IMR-90 (cell line): ENCODE measurements around the gene RUNDC1. TPM values are rescaled to one million over a fixed set of nuclear protein-coding genes. Genes with fewer than 3 reads are reported as not detected.

Experiments used
- ATAC-seq: fragments of 200-7000 bp; cut with Tn5 transposase; 2 replicates; pipeline ENCODE4 v1.9.1; 2020; ENCODE audit warnings: low read depth, mild to moderate bottlenecking, moderate library complexity
- BruUV-seq: library from RNA; stranded (reverse); fragments of 400-500 nt; replicated peaks from 2 replicates; lab custom pipeline; 2021; lab: Mats Ljungman, UMichigan
- CTCF ChIA-PET: fragments of 300-600 bp; formaldehyde crosslinking; extraction: SDS; loops from one replicate; lab custom pipeline; 2021; ENCODE audit warnings: antibody characterized with exemption; lab: Yijun Ruan, JAX
- POLR2A ChIA-PET: fragments of 300-600 bp; sonication (Branson Sonifier 250); formaldehyde crosslinking; loops from one replicate; lab custom pipeline; 2022; ENCODE audit warnings: antibody characterized with exemption; ENCODE audit not compliant: unreplicated experiment; lab: Charles Lee
- DNase-seq: peaks from one replicate; pipeline ENCODE4 v3.0.0; 2013
- H2AFZ ChIP-seq: replicated peaks from 2 replicates; pipeline ENCODE3; 2013; ENCODE audit warnings: low read length, mild to moderate bottlenecking; ENCODE audit not compliant: poor library complexity
- H2AK5ac ChIP-seq: 2 replicates; pipeline ENCODE4 v1.6.1; 2013; ENCODE audit warnings: low read depth, low read length, inconsistent platforms
- H2AK9ac ChIP-seq: replicated peaks from 2 replicates; pipeline ENCODE3; 2013; ENCODE audit warnings: mild to moderate bottlenecking, low read depth, low read length, moderate library complexity; ENCODE audit not compliant: poor library complexity
- H2BK120ac ChIP-seq: 2 replicates; pipeline ENCODE4 v1.6.1; 2013; ENCODE audit warnings: low read depth, low read length, inconsistent platforms
- H2BK15ac ChIP-seq: 3 replicates; pipeline ENCODE4 v1.6.1; 2013; ENCODE audit warnings: low read depth, low read length, inconsistent platforms
- H2BK20ac ChIP-seq: 2 replicates; pipeline ENCODE4 v1.6.1; 2013; ENCODE audit warnings: low read depth, mild to moderate bottlenecking, inconsistent platforms, low read length, moderate library complexity
- H2BK5ac ChIP-seq: 2 replicates; pipeline ENCODE4 v1.6.1; 2013; ENCODE audit warnings: mild to moderate bottlenecking, low read depth, low read length, inconsistent platforms; ENCODE audit not compliant: poor library complexity, severe bottlenecking
- H3K14ac ChIP-seq: replicated peaks from 2 replicates; pipeline ENCODE4 v1.6.1; 2013; ENCODE audit warnings: low read depth, low read length, inconsistent platforms
- H3K18ac ChIP-seq: 2 replicates; pipeline ENCODE4 v1.6.1; 2013; ENCODE audit warnings: low read depth, low read length, control low read depth
- H3K23ac ChIP-seq: 2 replicates; pipeline ENCODE4 v1.6.1; 2013; ENCODE audit warnings: low read depth, low read length, inconsistent platforms
- H3K27ac ChIP-seq: 2 replicates; pipeline ENCODE4 v1.5.1; 2013; ENCODE audit warnings: mild to moderate bottlenecking, control low read depth, low read length; ENCODE audit not compliant: insufficient read depth
- H3K27me3 ChIP-seq: 2 replicates; pipeline ENCODE4 v1.6.1; 2013; ENCODE audit warnings: low read length; ENCODE audit not compliant: control insufficient read depth, insufficient read depth
- H3K36me3 ChIP-seq: 2 replicates; pipeline ENCODE4 v1.6.1; 2013; ENCODE audit warnings: low read length, mixed read lengths; ENCODE audit not compliant: control insufficient read depth, insufficient read depth
- H3K4ac ChIP-seq: 2 replicates; pipeline ENCODE4 v1.6.1; 2013; ENCODE audit warnings: low read depth, low read length, inconsistent platforms
- H3K4me1 ChIP-seq: 2 replicates; pipeline ENCODE4 v1.6.1; 2013; ENCODE audit warnings: low read length, mixed read lengths; ENCODE audit not compliant: control insufficient read depth, insufficient read depth
- H3K4me2 ChIP-seq: 2 replicates; pipeline ENCODE4 v1.6.1; 2013; ENCODE audit warnings: low read depth, mild to moderate bottlenecking, control low read depth, low read length, moderate library complexity
- H3K4me3 ChIP-seq: 2 replicates; pipeline ENCODE4 v1.5.1; 2013; ENCODE audit warnings: low read depth, mild to moderate bottlenecking, control low read depth, low read length, moderate library complexity; ENCODE audit not compliant: insufficient read depth
- H3K56ac ChIP-seq: 2 replicates; pipeline ENCODE4 v1.6.1; 2013; ENCODE audit warnings: low read length, inconsistent platforms; ENCODE audit not compliant: insufficient read depth; ENCODE audit errors: extremely low read depth
- H3K79me1 ChIP-seq, 2 experiments: 2 replicates each; pipeline ENCODE4 v1.6.1; 2013; ENCODE audit warnings: low read length in 2 of 2, inconsistent platforms in 1 of 2, low read depth in 1 of 2
- H3K9ac ChIP-seq: 2 replicates; pipeline ENCODE4 v1.6.1; 2013; ENCODE audit warnings: low read depth, low read length, control low read depth
- H3K9me1 ChIP-seq: 2 replicates; pipeline ENCODE4 v1.6.1; 2013; ENCODE audit warnings: low read length, inconsistent platforms; ENCODE audit not compliant: insufficient read depth
- H3K9me3 ChIP-seq: 2 replicates; pipeline ENCODE4 v1.6.1; 2013; ENCODE audit warnings: low read length; ENCODE audit not compliant: control insufficient read depth, insufficient read depth
- H4K20me1 ChIP-seq: 2 replicates; pipeline ENCODE4 v1.6.1; 2013; ENCODE audit warnings: low read length, inconsistent platforms; ENCODE audit not compliant: insufficient read depth
- H4K5ac ChIP-seq: 2 replicates; pipeline ENCODE4 v1.6.1; 2013; ENCODE audit warnings: mild to moderate bottlenecking, low read depth, low read length, control low read depth
- H4K8ac ChIP-seq, 2 experiments: 2 replicates each; pipeline ENCODE4 v1.6.1; 2013; ENCODE audit warnings: low read depth in 2 of 2, low read length in 2 of 2, control low read depth in 1 of 2, inconsistent platforms in 1 of 2
- H4K91ac ChIP-seq: 2 replicates; pipeline ENCODE4 v1.6.1; 2013; ENCODE audit warnings: low read depth, low read length, inconsistent platforms; ENCODE audit not compliant: insufficient read depth
- BHLHE40 ChIP-seq: fragments of 150-350 bp; IDR thresholded peaks from 2 replicates; pipeline ENCODE4 v1.6.1; 2016; ENCODE audit warnings: mild to moderate bottlenecking, low read depth, low read length
- CEBPB ChIP-seq: IDR thresholded peaks from 2 replicates; pipeline ENCODE4 v1.6.1; 2012; ENCODE audit warnings: low read depth, low read length, improper control_type of control experiment
- ELK1 ChIP-seq: fragments of 150-350 bp; IDR thresholded peaks from 2 replicates; pipeline ENCODE4 v1.6.1; 2016; ENCODE audit warnings: low read depth, mild to moderate bottlenecking, low read length, moderate library complexity, borderline replicate concordance
- MAFK ChIP-seq: IDR thresholded peaks from 2 replicates; pipeline ENCODE4 v1.6.1; 2012; ENCODE audit warnings: low read depth, low read length, improper control_type of control experiment
- MXI1 ChIP-seq: IDR thresholded peaks from 2 replicates; pipeline ENCODE4 v1.6.1; 2012; ENCODE audit warnings: low read depth, mild to moderate bottlenecking, low read length, moderate library complexity, borderline replicate concordance
- POLR2A ChIP-seq: IDR thresholded peaks from 2 replicates; pipeline ENCODE4 v1.6.1; 2012; ENCODE audit warnings: mild to moderate bottlenecking, low read depth, low read length
- WGBS, 2 experiments: methylation state at CpG; one replicate each; pipeline versions ENCODE4 v1.1.5 to v1.1.7; 2013; ENCODE audit warnings: missing lambda C conversion rate in 2 of 2; ENCODE audit not compliant: insufficient read length in 1 of 2; ENCODE audit errors: extremely low coverage in 2 of 2; 5-methylcytosine and 5-hydroxymethylcytosine counted together
- dilution Hi-C: fragments of 300-500 bp; cut with HindIII; formaldehyde crosslinking; loops from one replicate; pipeline ENCODE4 v1.14.3; 2018; ENCODE audit warnings: low sequenced_read_pairs; ENCODE audit not compliant: unreplicated experiment
- in situ Hi-C: fragments of 300-500 bp; cut with MboI; formaldehyde crosslinking; loops from 3 replicates; pipeline ENCODE4 v1.14.3; 2019; ENCODE audit warnings: low sequenced_read_pairs, inconsistent platforms, mixed read lengths
- intact Hi-C: fragments of 100-400 bp; cut with micrococcal nuclease; formaldehyde crosslinking; loops from 2 replicates; pipeline ENCODE4 v1.10.0; 2022
- polyA plus RNA-seq, 3 experiments: library from polyadenylated mRNA; depleted of rRNA; stranded (reverse); fragments of >200 nt; gene quantifications; 2 replicates each; pipeline ENCODE4 v1.2.3, GENCODE V29; 2012; ENCODE audit warnings: low replicate concordance in 1 of 3
- total RNA-seq: library from RNA; depleted of rRNA; stranded (reverse); fragments of >200 nt; gene quantifications from 2 replicates; pipeline ENCODE4 v1.2.3, GENCODE V29; 2012

The RUNDC1 gene
- total and polyA plus RNA-seq, 2 of the 4 experiments (the other 2 are of a cell fraction) = 7.0 to 7.9 TPM

DNA sequence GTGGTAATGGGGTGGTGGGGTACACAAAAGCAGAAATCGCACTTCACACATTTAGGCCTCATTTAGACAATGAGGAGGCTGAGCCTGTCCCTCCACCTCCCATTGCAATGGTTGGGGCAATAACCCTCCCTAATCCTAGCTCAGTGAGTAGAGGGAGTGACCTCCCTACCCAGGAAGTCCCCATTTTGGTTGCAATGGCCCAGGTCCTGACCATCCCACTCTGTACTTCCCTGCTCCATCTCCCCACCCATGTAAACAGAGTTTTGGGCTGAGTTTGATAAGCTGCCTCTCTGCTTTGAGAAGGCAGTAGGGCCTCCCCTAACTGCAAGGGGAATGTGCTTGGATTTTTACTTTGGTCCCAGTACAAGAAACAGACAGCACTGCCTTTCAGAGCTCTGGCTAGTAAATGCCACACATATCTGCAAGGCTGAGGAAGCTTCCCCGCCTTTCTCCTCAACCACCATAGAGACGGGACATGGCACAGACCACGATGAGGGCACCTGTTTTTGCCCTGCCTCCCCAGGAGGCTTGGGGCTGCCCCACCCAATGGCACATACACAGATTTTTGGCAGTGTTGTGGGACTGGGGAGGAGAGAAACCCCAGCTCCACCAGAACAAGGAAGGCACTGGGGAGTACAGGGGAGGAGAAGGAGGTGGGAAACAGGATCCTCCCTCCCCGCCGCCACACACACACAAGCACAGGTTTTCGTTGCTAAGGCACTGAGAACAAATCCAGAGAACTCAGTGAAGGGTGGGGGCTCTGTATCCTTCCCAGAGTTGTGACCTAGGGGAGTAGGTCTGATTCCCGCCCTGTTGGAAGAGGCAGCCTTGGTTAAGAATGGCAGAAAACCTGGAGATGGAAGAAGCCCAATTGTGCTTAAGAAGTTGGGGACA is 34.5 kb downstream of the RUNDC1 start:
- TF ChIP-seq CEBPB (no peak), MAFK (no peak), MXI1 (no peak), BHLHE40 (no peak), ELK1 (no peak), POLR2A (no peak)
- H3K4me3 ChIP-seq = no peak overlapping the region
- peaks cover 26% of the 10 kb centered on the region for H3K9me1 ChIP-seq
- H4K8ac ChIP-seq = no peak overlapping the region
- ChIA-PET POLR2A (no interaction called here), CTCF (no interaction called here)
- no peak overlapping the region for H4K91ac ChIP-seq
- H3K4me1 ChIP-seq = peaks cover 7% of the 10 kb centered on the region
- no peak overlapping the region for H3K23ac ChIP-seq
- ATAC-seq = no peak
- no peaks in the 10 kb centered on the region for H3K27me3 ChIP-seq
- WGBS, 2 experiments = no CpG with 5 or more reads among the region's 8 CpGs
- no peak overlapping the region for H3K27ac ChIP-seq
- no peak overlapping the region for H2AFZ ChIP-seq
- peaks cover 32% of the 10 kb centered on the region; the same call in 1 of the 2 replicates for H4K20me1 ChIP-seq
- peak overlapping the region; percentile 19 for H2AK9ac ChIP-seq
- no peak overlapping the region for H2AK5ac ChIP-seq
- no peaks in the 10 kb centered on the region for H3K9me3 ChIP-seq
- H2BK120ac ChIP-seq = no peak overlapping the region
- no peak for DNase-seq
- dilution Hi-C loops = no loop called here
- H3K4me2 ChIP-seq = no peak overlapping the region
- H3K79me1 ChIP-seq = peaks cover 11 to 46% of the 10 kb centered on the region in 2 experiments; a peak in 2 of 4 replicates
- intact Hi-C loops = no loop called here
- peaks cover 54% of the 10 kb centered on the region for H3K36me3 ChIP-seq
- H2BK5ac ChIP-seq = no peak overlapping the region
- no peak overlapping the region for H3K18ac ChIP-seq
- H3K4ac ChIP-seq = no peak overlapping the region
- no peak overlapping the region for H3K56ac ChIP-seq
- in situ Hi-C loops = no loop called here
- H2BK15ac ChIP-seq = no peak overlapping the region
- H2BK20ac ChIP-seq = no peak overlapping the region
- TSS peak; percentile 93 for BruUV-seq
- no peak overlapping the region for H3K14ac ChIP-seq
- no peak overlapping the region for H3K9ac ChIP-seq
- no peak overlapping the region for H4K5ac ChIP-seq
